ENCODE data around the gene DOCK4. TPM values are rescaled to one million over a fixed set of nuclear protein-coding genes. Genes with fewer than 3 reads are reported as not detected.

DOCK4 gene
- total RNA-seq, 1 donor from 2014 or later = 0.73 TPM

- POLR2A ChIA-PET = no interaction called here
- Mint-ChIP-seq H3K4me3 (no peak overlapping the region), H3K9me3 (no peaks in the 10 kb centered on the region), H3K4me1 (no peaks in the 10 kb centered on the region), H3K27ac (no peak overlapping the region), H3K27me3 (peaks cover 3% of the 10 kb centered on the region), H3K36me3 (ENCODE audit: low read depth) (no peaks in the 10 kb centered on the region)
- TF ChIP-seq CTCF (IDR thresholded peaks at IDR 0.05) = no peak
- no peak for DNase-seq
- CTCF ChIA-PET = no interaction called here
- intact Hi-C loops (cut with micrococcal nuclease) = no loop called here
- no peak for ATAC-seq (ENCODE audit: low read depth)
These were observed 456.0 kb downstream of the DOCK4 start for GRCh38 chr7:111750228-111750627.

- DNase-seq (no peak), ATAC-seq (ENCODE audit: low read depth) (no peak)
- Mint-ChIP-seq H3K36me3 (ENCODE audit: low read depth) (no peaks in the 10 kb centered on the region), H3K4me1 (no peaks in the 10 kb centered on the region), H3K27me3 (peaks cover 3% of the 10 kb centered on the region), H3K27ac (no peak overlapping the region), H3K9me3 (no peaks in the 10 kb centered on the region), H3K4me3 (no peak overlapping the region)
- intact Hi-C loops (cut with micrococcal nuclease) = no loop called here
- no peak for TF ChIP-seq CTCF (IDR thresholded peaks at IDR 0.05)
- CTCF ChIA-PET = no interaction called here
- POLR2A ChIA-PET = no interaction called here
These were observed 456.6 kb downstream of the DOCK4 start for GRCh38 chr7:111749625-111750024.

GRCh38 chr7:111747718-111748117 is 458.5 kb downstream of the DOCK4 start:
- DNase-seq = no peak
- Mint-ChIP-seq H3K4me1 (no peaks in the 10 kb centered on the region), H3K27ac (no peak overlapping the region), H3K4me3 (no peak overlapping the region), H3K36me3 (ENCODE audit: low read depth) (no peaks in the 10 kb centered on the region), H3K27me3 (peaks cover 3% of the 10 kb centered on the region), H3K9me3 (no peaks in the 10 kb centered on the region)
- intact Hi-C loops (cut with micrococcal nuclease) = no loop called here
- ATAC-seq (ENCODE audit: low read depth) = no peak
- TF ChIP-seq CTCF (IDR thresholded peaks at IDR 0.05) = no peak
- CTCF ChIA-PET = no interaction called here
- POLR2A ChIA-PET = no interaction called here

GRCh38 chr7:111746950-111747349 is 459.2 kb downstream of the DOCK4 start:
- H3K27ac Mint-ChIP-seq = no peak overlapping the region
- POLR2A ChIA-PET = no interaction called here
- H3K36me3 Mint-ChIP-seq (ENCODE audit: low read depth) = no peaks in the 10 kb centered on the region
- H3K4me3 Mint-ChIP-seq = no peak overlapping the region
- TF ChIP-seq CTCF (IDR thresholded peaks at IDR 0.05) = no peak
- ATAC-seq (ENCODE audit: low read depth) (no peak), DNase-seq (no peak)
- H3K9me3 Mint-ChIP-seq = no peaks in the 10 kb centered on the region
- H3K27me3 Mint-ChIP-seq = peaks cover 5% of the 10 kb centered on the region
- CTCF ChIA-PET = no interaction called here
- intact Hi-C loops (cut with micrococcal nuclease) = no loop called here
- no peaks in the 10 kb centered on the region for H3K4me1 Mint-ChIP-seq

- H3K27me3 Mint-ChIP-seq = peaks cover 3% of the 10 kb centered on the region
- H3K27ac Mint-ChIP-seq = no peak overlapping the region
- intact Hi-C loops (cut with micrococcal nuclease) = loop anchor here (5.0 kb wide), 1 partner anchor 1953 kb away; no protein-coding TSS in a partner anchor
- ChIA-PET CTCF (interaction anchor here (1.3 to 2.3 kb wide), 3 partner anchors 10 to 1677 kb away, joined by 4 to 10 read pairs (median 4); no protein-coding TSS in a partner anchor), POLR2A (no interaction called here)
- no peak for TF ChIP-seq CTCF (IDR thresholded peaks at IDR 0.05)
- no peaks in the 10 kb centered on the region for H3K36me3 Mint-ChIP-seq (ENCODE audit: low read depth)
- no peaks in the 10 kb centered on the region for H3K4me1 Mint-ChIP-seq
- ATAC-seq (ENCODE audit: low read depth) = no peak
- no peak for DNase-seq
- no peaks in the 10 kb centered on the region for H3K9me3 Mint-ChIP-seq
- no peak overlapping the region for H3K4me3 Mint-ChIP-seq
These were observed 461.6 kb downstream of the DOCK4 start for GRCh38 chr7:111744501-111745155.
